Stomach (tissue), 4 donors: ENCODE results near the gene SCGN.

Experiments
- EP300 ChIP-seq: sonication (generic); formaldehyde crosslinking; IDR thresholded peaks from one replicate; pipeline ENCODE4 v1.6.1; 2017; ENCODE audit warnings: antibody characterized with exemption
- POLR2A ChIP-seq, 4 donors: fragments of 450-650 bp; IDR thresholded peaks; one replicate each; pipeline ENCODE4 v1.6.1; 2016; ENCODE audit warnings: antibody characterized with exemption in 4 of 4, control low read depth in 2 of 4, mild to moderate bottlenecking in 1 of 4, moderate library complexity in 1 of 4
- POLR2AphosphoS5 ChIP-seq, 3 donors: sonication (generic); formaldehyde crosslinking; IDR thresholded peaks; one replicate each; pipeline ENCODE4 v1.6.1; 2016; ENCODE audit warnings: antibody characterized with exemption in 3 of 3
- TF ChIP-seq, protein P1 (sequence below), 7 experiments: fragments of 450-650 bp in 4 of 7; fragments of 200-600 bp in 3 of 7; sonication (generic) in 3 of 7; IDR thresholded peaks; one replicate each; pipeline ENCODE4 v1.5.1; 2016 to 2019; ENCODE audit warnings: antibody characterized with exemption in 7 of 7, control low read depth in 2 of 7, mild to moderate bottlenecking in 1 of 7

DNA sequence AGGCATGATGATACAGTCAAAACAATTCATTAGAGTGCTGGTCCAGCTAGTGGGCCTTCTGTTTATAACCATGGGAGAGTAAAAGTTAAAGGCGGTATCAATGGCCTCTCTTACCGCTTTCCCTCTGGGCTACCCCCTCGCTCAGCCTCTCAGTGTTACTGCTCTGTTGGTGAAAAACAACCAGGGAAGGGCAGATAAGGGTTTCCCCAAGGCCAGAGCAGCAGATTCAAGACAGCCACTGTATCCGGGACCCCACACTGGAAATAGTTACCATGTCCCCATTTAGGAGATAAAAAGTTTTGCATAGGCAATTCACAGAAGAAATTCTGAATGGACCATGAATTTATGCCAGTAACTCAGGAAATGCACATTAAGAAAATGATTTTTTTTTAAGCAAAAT is 13.4 kb downstream of the SCGN start:
- TF ChIP-seq, protein P1, sequence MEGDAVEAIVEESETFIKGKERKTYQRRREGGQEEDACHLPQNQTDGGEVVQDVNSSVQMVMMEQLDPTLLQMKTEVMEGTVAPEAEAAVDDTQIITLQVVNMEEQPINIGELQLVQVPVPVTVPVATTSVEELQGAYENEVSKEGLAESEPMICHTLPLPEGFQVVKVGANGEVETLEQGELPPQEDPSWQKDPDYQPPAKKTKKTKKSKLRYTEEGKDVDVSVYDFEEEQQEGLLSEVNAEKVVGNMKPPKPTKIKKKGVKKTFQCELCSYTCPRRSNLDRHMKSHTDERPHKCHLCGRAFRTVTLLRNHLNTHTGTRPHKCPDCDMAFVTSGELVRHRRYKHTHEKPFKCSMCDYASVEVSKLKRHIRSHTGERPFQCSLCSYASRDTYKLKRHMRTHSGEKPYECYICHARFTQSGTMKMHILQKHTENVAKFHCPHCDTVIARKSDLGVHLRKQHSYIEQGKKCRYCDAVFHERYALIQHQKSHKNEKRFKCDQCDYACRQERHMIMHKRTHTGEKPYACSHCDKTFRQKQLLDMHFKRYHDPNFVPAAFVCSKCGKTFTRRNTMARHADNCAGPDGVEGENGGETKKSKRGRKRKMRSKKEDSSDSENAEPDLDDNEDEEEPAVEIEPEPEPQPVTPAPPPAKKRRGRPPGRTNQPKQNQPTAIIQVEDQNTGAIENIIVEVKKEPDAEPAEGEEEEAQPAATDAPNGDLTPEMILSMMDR (IDR thresholded peaks at IDR 0.05) = no peak
- no peak for TF ChIP-seq POLR2AphosphoS5 (IDR thresholded peaks at IDR 0.05)
- no peak for TF ChIP-seq POLR2A (IDR thresholded peaks at IDR 0.05)
- no peak for TF ChIP-seq EP300
